Mesendoderm (in vitro differentiated cells): Measurements from ENCODE around the gene WDR36.

Experiments used
- DNase-seq: peaks from one replicate; pipeline ENCODE4 v3.0.0; 2013
- H2AK5ac ChIP-seq: 2 replicates; pipeline ENCODE4 v1.6.1; 2013; ENCODE audit warnings: low read length, inconsistent platforms
- H2BK120ac ChIP-seq: 2 replicates; pipeline ENCODE4 v1.6.1; 2013; ENCODE audit warnings: low read depth, mild to moderate bottlenecking, low read length, moderate library complexity, mixed read lengths
- H2BK15ac ChIP-seq: replicated peaks from 2 replicates; pipeline ENCODE4 v1.6.1; 2013; ENCODE audit warnings: low read depth, mild to moderate bottlenecking, moderate library complexity
- H2BK5ac ChIP-seq: 2 replicates; pipeline ENCODE4 v1.6.1; 2013; ENCODE audit warnings: low read length, inconsistent platforms
- H3K18ac ChIP-seq: 2 replicates; pipeline ENCODE4 v1.6.1; 2013; ENCODE audit warnings: mild to moderate bottlenecking, low read length, mixed read lengths
- H3K23ac ChIP-seq: one replicate; pipeline ENCODE4 v1.6.1; 2013; ENCODE audit warnings: low read length
- H3K27ac ChIP-seq: 2 replicates; pipeline ENCODE4 v1.5.1; 2013; ENCODE audit warnings: low read depth, mild to moderate bottlenecking, inconsistent platforms, low read length, moderate library complexity
- H3K27me3 ChIP-seq: 2 replicates; pipeline ENCODE4 v1.6.1; 2013; ENCODE audit warnings: low read length, control low read depth, mild to moderate bottlenecking, inconsistent platforms; ENCODE audit not compliant: insufficient read depth, poor library complexity
- H3K36me3 ChIP-seq: 2 replicates; pipeline ENCODE4 v1.6.1; 2013; ENCODE audit warnings: low read length, inconsistent platforms; ENCODE audit not compliant: control insufficient read depth, insufficient read depth
- H3K4ac ChIP-seq: one replicate; pipeline ENCODE4 v1.6.1; 2013; ENCODE audit warnings: low read depth, mild to moderate bottlenecking, low read length, moderate library complexity
- H3K4me1 ChIP-seq: 2 replicates; pipeline ENCODE4 v1.6.1; 2013; ENCODE audit warnings: low read depth, low read length, inconsistent platforms; ENCODE audit not compliant: control insufficient read depth
- H3K4me2 ChIP-seq: 2 replicates; pipeline ENCODE4 v1.6.1; 2013; ENCODE audit warnings: low read length
- H3K4me3 ChIP-seq: 2 replicates; pipeline ENCODE4 v1.5.1; 2013; ENCODE audit warnings: mild to moderate bottlenecking, low read length
- H3K56ac ChIP-seq: one replicate; pipeline ENCODE4 v1.6.1; 2013; ENCODE audit warnings: low read length
- H3K79me1 ChIP-seq: 2 replicates; pipeline ENCODE4 v1.6.1; 2013; ENCODE audit warnings: low read length, inconsistent platforms
- H3K79me2 ChIP-seq: 2 replicates; pipeline ENCODE4 v1.6.1; 2013; ENCODE audit warnings: mild to moderate bottlenecking, low read length; ENCODE audit not compliant: control insufficient read depth, insufficient read depth
- H3K9ac ChIP-seq: 2 replicates; pipeline ENCODE4 v1.6.1; 2013; ENCODE audit warnings: low read length, inconsistent platforms
- H4K5ac ChIP-seq: one replicate; pipeline ENCODE4 v1.6.1; 2013; ENCODE audit warnings: low read length
- H4K8ac ChIP-seq: one replicate; pipeline ENCODE4 v1.6.1; 2013; ENCODE audit warnings: low read depth, mild to moderate bottlenecking, control low read depth, low read length, moderate library complexity
- WGBS: extraction: QIAGEN DNeasy Blood & Tissue Kit; methylation state at CpG from one replicate; pipeline ENCODE4 v1.1.7; 2013; ENCODE audit warnings: low lambda C conversion rate, missing lambda C conversion rate; ENCODE audit not compliant: insufficient coverage; ENCODE audit errors: extremely low coverage; 5-methylcytosine and 5-hydroxymethylcytosine counted together

WDR36 gene

GRCh38 chr5:111079846-111080245 lies 12.3 kb upstream of the WDR36 start:
- Histone ChIP-seq H4K8ac (no peak overlapping the region), H4K5ac (no peak overlapping the region), H3K23ac (no peak overlapping the region), H3K4ac (no peak overlapping the region), H2BK5ac (no peak overlapping the region), H3K9ac (no peak overlapping the region), H3K27ac (no peak overlapping the region), H3K18ac (no peak overlapping the region), H3K36me3 (no peaks in the 10 kb centered on the region), H2AK5ac (no peak overlapping the region), H2BK15ac (no peak overlapping the region), H2BK120ac (no peak overlapping the region), H3K4me3 (no peak overlapping the region), H3K79me1 (no peaks in the 10 kb centered on the region), H3K27me3 (no peaks in the 10 kb centered on the region), H3K79me2 (no peaks in the 10 kb centered on the region), H3K4me2 (no peak overlapping the region), H3K56ac (no peak overlapping the region), H3K4me1 (no peaks in the 10 kb centered on the region)
- no CpG with 5 or more reads among the region's 1 CpG for WGBS
- DNase-seq, result no peak

GRCh38 chr5:111083323-111083722 lies 8.8 kb upstream of the WDR36 start:
- no peak overlapping the region for H2BK120ac ChIP-seq
- H3K9ac ChIP-seq, result no peak overlapping the region
- H3K4me2 ChIP-seq, result no peak overlapping the region
- H3K79me1 ChIP-seq, result no peaks in the 10 kb centered on the region
- no peak overlapping the region for H3K27ac ChIP-seq
- no peaks in the 10 kb centered on the region for H3K27me3 ChIP-seq
- no peak overlapping the region for H4K5ac ChIP-seq
- DNase-seq, result no peak
- no peak overlapping the region for H2BK5ac ChIP-seq
- no CpG with 5 or more reads among the region's 7 CpGs for WGBS
- no peaks in the 10 kb centered on the region for H3K79me2 ChIP-seq
- H3K18ac ChIP-seq, result no peak overlapping the region
- H3K36me3 ChIP-seq, result no peaks in the 10 kb centered on the region
- no peaks in the 10 kb centered on the region for H3K4me1 ChIP-seq
- H3K4me3 ChIP-seq, result no peak overlapping the region
- H3K4ac ChIP-seq, result no peak overlapping the region
- H2AK5ac ChIP-seq, result no peak overlapping the region
- H2BK15ac ChIP-seq, result no peak overlapping the region
- no peak overlapping the region for H4K8ac ChIP-seq
- no peak overlapping the region for H3K23ac ChIP-seq
- H3K56ac ChIP-seq, result no peak overlapping the region

- Histone ChIP-seq H3K36me3 (peaks cover 2% of the 10 kb centered on the region), H3K79me2 (peaks cover 26% of the 10 kb centered on the region), H2BK120ac (no peak overlapping the region), H3K27me3 (no peaks in the 10 kb centered on the region), H2BK5ac (no peak overlapping the region), H3K79me1 (peaks cover 7% of the 10 kb centered on the region), H2BK15ac (no peak overlapping the region), H3K56ac (no peak overlapping the region), H3K9ac (no peak overlapping the region), H3K4me1 (peaks cover 2% of the 10 kb centered on the region), H3K4ac (no peak overlapping the region), H3K18ac (no peak overlapping the region), H3K23ac (no peak overlapping the region), H3K27ac (no peak overlapping the region), H4K8ac (no peak overlapping the region), H3K4me3 (no peak overlapping the region), H2AK5ac (no peak overlapping the region), H3K4me2 (no peak overlapping the region), H4K5ac (no peak overlapping the region)
- no CpG with 5 or more reads among the region's 1 CpG for WGBS
- no peak for DNase-seq
Measured at GRCh38 chr5:111095982-111096381, 3.8 kb downstream of the WDR36 start.

- Histone ChIP-seq H3K79me2 (peaks cover 6% of the 10 kb centered on the region), H3K4me1 (no peaks in the 10 kb centered on the region), H3K27me3 (no peaks in the 10 kb centered on the region), H2BK5ac (no peak overlapping the region), H4K5ac (no peak overlapping the region), H3K79me1 (no peaks in the 10 kb centered on the region), H3K56ac (no peak overlapping the region), H3K4me2 (no peak overlapping the region), H3K27ac (no peak overlapping the region), H2BK120ac (no peak overlapping the region), H2AK5ac (no peak overlapping the region), H2BK15ac (no peak overlapping the region), H3K36me3 (peaks cover 3% of the 10 kb centered on the region), H4K8ac (no peak overlapping the region), H3K23ac (no peak overlapping the region), H3K4ac (no peak overlapping the region), H3K9ac (no peak overlapping the region), H3K18ac (no peak overlapping the region), H3K4me3 (no peak overlapping the region)
- no CpG with 5 or more reads among the region's 1 CpG for WGBS
- no peak for DNase-seq
Measured at GRCh38 chr5:111099058-111099778, 7.1 kb downstream of the WDR36 start.

GRCh38 chr5:111106320-111106948 lies 14.3 kb downstream of the WDR36 start:
- H3K23ac ChIP-seq, result no peak overlapping the region
- H2BK5ac ChIP-seq, result no peak overlapping the region
- H3K36me3 ChIP-seq, result peaks cover 3% of the 10 kb centered on the region
- H3K4me1 ChIP-seq, result no peaks in the 10 kb centered on the region
- no peak overlapping the region for H3K4me3 ChIP-seq
- no peak overlapping the region for H4K8ac ChIP-seq
- no peak overlapping the region for H3K18ac ChIP-seq
- H2BK120ac ChIP-seq, result no peak overlapping the region
- H2AK5ac ChIP-seq, result no peak overlapping the region
- H3K27ac ChIP-seq, result no peak overlapping the region
- 100% methylated on average over 1 of the region's 2 CpGs for WGBS
- no peak overlapping the region for H2BK15ac ChIP-seq
- H3K4ac ChIP-seq, result no peak overlapping the region
- no peaks in the 10 kb centered on the region for H3K79me2 ChIP-seq
- DNase-seq, result no peak
- no peak overlapping the region for H3K9ac ChIP-seq
- H4K5ac ChIP-seq, result no peak overlapping the region
- H3K79me1 ChIP-seq, result no peaks in the 10 kb centered on the region
- no peak overlapping the region for H3K4me2 ChIP-seq
- no peaks in the 10 kb centered on the region for H3K27me3 ChIP-seq
- no peak overlapping the region for H3K56ac ChIP-seq
